Astrocyte (in vitro differentiated cells and primary cell): ENCODE results near the gene RGS19. TPM values are rescaled to one million over a fixed set of nuclear protein-coding genes. Genes with fewer than 3 reads are reported as not detected.

Source experiments
- DNase-seq: peaks from one replicate; pipeline ENCODE4 v3.0.0-alpha.2; 2010; ENCODE audit warnings: low read depth
- FAIRE-seq: peaks from 2 replicates; lab custom pipeline; 2011; peaks lifted over from hg19 to GRCh38; lab: Jason Lieb, UNC
- H2AFZ ChIP-seq: 2 replicates; pipeline ENCODE4 v1.6.0; 2012; ENCODE audit warnings: low read depth, low read length, inconsistent platforms
- H3K27ac ChIP-seq: 2 replicates; pipeline ENCODE4 v1.5.1; 2011; ENCODE audit warnings: low read depth, low read length, inconsistent platforms
- H3K27me3 ChIP-seq: 2 replicates; pipeline ENCODE4 v1.6.0; 2011; ENCODE audit warnings: low read length, inconsistent platforms; ENCODE audit not compliant: insufficient read depth
- H3K36me3 ChIP-seq: 2 replicates; pipeline ENCODE4 v1.5.1; 2011; ENCODE audit warnings: low read length, inconsistent platforms; ENCODE audit not compliant: insufficient read depth
- H3K4me1 ChIP-seq: 2 replicates; pipeline ENCODE4 v1.5.1; 2011; ENCODE audit warnings: low read length, inconsistent platforms; ENCODE audit not compliant: insufficient read depth
- H3K4me2 ChIP-seq: 2 replicates; pipeline ENCODE4 v1.6.0; 2012; ENCODE audit warnings: low read length, inconsistent platforms
- H3K4me3 ChIP-seq: 2 replicates; pipeline ENCODE4 v1.5.1; 2011; ENCODE audit warnings: low read depth, mild to moderate bottlenecking, low read length, inconsistent platforms; ENCODE audit not compliant: insufficient read depth
- H3K79me2 ChIP-seq: 2 replicates; pipeline ENCODE4 v1.6.0; 2012; ENCODE audit warnings: mild to moderate bottlenecking, low read length, inconsistent platforms; ENCODE audit not compliant: insufficient read depth
- H3K9ac ChIP-seq: 2 replicates; pipeline ENCODE4 v1.6.0; 2012; ENCODE audit warnings: mild to moderate bottlenecking, low read length, inconsistent platforms
- H3K9me3 ChIP-seq: 2 replicates; pipeline ENCODE4 v1.5.1; 2012; ENCODE audit warnings: low read depth, mild to moderate bottlenecking, low read length, inconsistent platforms; ENCODE audit not compliant: insufficient read depth
- H4K20me1 ChIP-seq: 2 replicates; pipeline ENCODE4 v1.6.0; 2012; ENCODE audit warnings: low read length, inconsistent platforms; ENCODE audit not compliant: insufficient read depth
- H3K27ac Mint-ChIP-seq: one replicate; pipeline ENCODE4 v1.8.0; 2021; ENCODE audit warnings: mild to moderate bottlenecking, mixed read lengths; ENCODE audit not compliant: unreplicated experiment
- H3K27me3 Mint-ChIP-seq: one replicate; pipeline ENCODE4 v1.8.0; 2021; ENCODE audit warnings: low read depth, mixed read lengths; ENCODE audit not compliant: unreplicated experiment
- H3K36me3 Mint-ChIP-seq: one replicate; pipeline ENCODE4 v1.8.0; 2021; ENCODE audit warnings: low read depth, mixed read lengths; ENCODE audit not compliant: unreplicated experiment
- H3K4me1 Mint-ChIP-seq: one replicate; pipeline ENCODE4 v1.8.0; 2021; ENCODE audit warnings: low read depth, mixed read lengths; ENCODE audit not compliant: unreplicated experiment
- H3K4me3 Mint-ChIP-seq: one replicate; pipeline ENCODE4 v1.8.0; 2021; ENCODE audit warnings: mild to moderate bottlenecking, moderate library complexity, mixed read lengths; ENCODE audit not compliant: unreplicated experiment
- H3K9me3 Mint-ChIP-seq: one replicate; pipeline ENCODE4 v1.8.0; 2021; ENCODE audit warnings: mild to moderate bottlenecking, mixed read lengths; ENCODE audit not compliant: unreplicated experiment
- EZH2 ChIP-seq: IDR thresholded peaks from 2 replicates; pipeline ENCODE4 v1.6.1; 2012; ENCODE audit warnings: mild to moderate bottlenecking, low read length, inconsistent platforms; ENCODE audit not compliant: insufficient read depth
- total RNA-seq: library from RNA; stranded (reverse); gene quantifications from 2 replicates; pipeline ENCODE4 v1.2.1, GENCODE V29; 2021
- TF ChIP-seq, protein P1 (sequence below): IDR thresholded peaks from 2 replicates; pipeline ENCODE4 v1.5.1; 2011; ENCODE audit warnings: low read depth, mild to moderate bottlenecking, inconsistent platforms, low read length, moderate library complexity; ENCODE audit not compliant: insufficient read depth

The RGS19 gene
- total RNA-seq, 1 donor from 2014 or later: 18.3 TPM

DNA sequence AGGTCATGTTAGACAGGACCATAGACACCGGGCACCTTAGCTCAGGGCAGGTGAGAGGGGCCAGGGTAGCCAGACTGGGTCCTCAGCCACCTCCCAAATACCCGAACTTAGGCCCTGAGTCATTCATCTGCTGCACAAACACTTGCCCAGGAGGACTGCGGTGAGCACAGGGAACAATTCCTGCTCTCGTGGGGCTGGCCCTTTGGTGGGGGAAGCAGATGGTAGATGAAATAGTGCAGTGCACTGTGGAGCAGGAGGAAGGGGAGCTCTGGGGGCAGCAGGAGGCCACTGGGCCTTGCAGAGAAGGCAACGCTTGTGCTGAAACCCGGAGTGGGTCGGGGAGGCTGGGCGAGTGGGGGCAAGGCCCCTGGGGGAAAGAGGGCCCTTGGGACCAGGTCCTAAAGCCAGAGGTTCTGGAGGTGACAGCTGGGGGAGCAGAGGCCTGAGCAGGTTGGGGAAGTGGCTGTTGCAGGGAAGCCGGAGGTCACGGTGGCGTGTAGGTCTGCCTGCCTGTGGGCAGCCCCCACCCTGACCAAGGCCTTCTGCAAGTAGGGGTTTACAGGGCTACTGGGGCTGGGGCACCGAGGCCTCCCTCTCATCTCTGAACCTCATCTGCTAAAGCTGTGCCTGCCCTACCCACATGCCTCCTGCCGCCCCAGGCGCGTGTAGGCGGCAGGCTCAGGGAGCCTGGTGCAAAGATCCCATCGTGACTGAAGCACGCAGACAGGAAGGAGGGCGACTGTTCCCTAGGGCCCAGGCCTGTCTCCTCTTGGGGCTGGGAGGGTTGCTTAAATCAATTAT, 32.7 kb upstream of the RGS19 start:
- H4K20me1 ChIP-seq: no peaks in the 10 kb centered on the region
- Mint-ChIP-seq H3K4me1 (peaks cover 4% of the 10 kb centered on the region), H3K36me3 (no peaks in the 10 kb centered on the region), H3K27me3 (peaks cover 55% of the 10 kb centered on the region), H3K27ac (peak overlapping the region; percentile 66), H3K9me3 (no peaks in the 10 kb centered on the region), H3K4me3 (no peak overlapping the region)
- no peak overlapping the region for H3K9ac ChIP-seq
- peaks cover 11% of the 10 kb centered on the region for H3K27me3 ChIP-seq
- H3K4me2 ChIP-seq: no peak overlapping the region
- H3K4me1 ChIP-seq: no peaks in the 10 kb centered on the region
- FAIRE-seq (no peak), DNase-seq (no peak)
- H3K9me3 ChIP-seq: no peaks in the 10 kb centered on the region
- no peak overlapping the region for H2AFZ ChIP-seq
- H3K4me3 ChIP-seq: no peak overlapping the region
- no peak overlapping the region for H3K27ac ChIP-seq
- no peaks in the 10 kb centered on the region for H3K79me2 ChIP-seq
- H3K36me3 ChIP-seq: no peaks in the 10 kb centered on the region
- TF ChIP-seq, protein P1, sequence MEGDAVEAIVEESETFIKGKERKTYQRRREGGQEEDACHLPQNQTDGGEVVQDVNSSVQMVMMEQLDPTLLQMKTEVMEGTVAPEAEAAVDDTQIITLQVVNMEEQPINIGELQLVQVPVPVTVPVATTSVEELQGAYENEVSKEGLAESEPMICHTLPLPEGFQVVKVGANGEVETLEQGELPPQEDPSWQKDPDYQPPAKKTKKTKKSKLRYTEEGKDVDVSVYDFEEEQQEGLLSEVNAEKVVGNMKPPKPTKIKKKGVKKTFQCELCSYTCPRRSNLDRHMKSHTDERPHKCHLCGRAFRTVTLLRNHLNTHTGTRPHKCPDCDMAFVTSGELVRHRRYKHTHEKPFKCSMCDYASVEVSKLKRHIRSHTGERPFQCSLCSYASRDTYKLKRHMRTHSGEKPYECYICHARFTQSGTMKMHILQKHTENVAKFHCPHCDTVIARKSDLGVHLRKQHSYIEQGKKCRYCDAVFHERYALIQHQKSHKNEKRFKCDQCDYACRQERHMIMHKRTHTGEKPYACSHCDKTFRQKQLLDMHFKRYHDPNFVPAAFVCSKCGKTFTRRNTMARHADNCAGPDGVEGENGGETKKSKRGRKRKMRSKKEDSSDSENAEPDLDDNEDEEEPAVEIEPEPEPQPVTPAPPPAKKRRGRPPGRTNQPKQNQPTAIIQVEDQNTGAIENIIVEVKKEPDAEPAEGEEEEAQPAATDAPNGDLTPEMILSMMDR: no peak
- TF ChIP-seq EZH2: no peak

GRCh38 chr20:64110411-64111068, 31.2 kb upstream of the RGS19 start:
- H3K9me3 Mint-ChIP-seq: no peaks in the 10 kb centered on the region

More at GRCh38 chr20:64110411-64111068, 31.2 kb upstream of the RGS19 start:
- Histone ChIP-seq H3K9me3 (no peaks in the 10 kb centered on the region), H3K79me2 (no peaks in the 10 kb centered on the region), H3K27ac (no peak overlapping the region), H2AFZ (no peak overlapping the region), H3K4me1 (no peaks in the 10 kb centered on the region), H3K27me3 (peaks cover 15% of the 10 kb centered on the region), H3K36me3 (no peaks in the 10 kb centered on the region), H3K9ac (no peak overlapping the region), H3K4me2 (no peak overlapping the region), H4K20me1 (no peaks in the 10 kb centered on the region), H3K4me3 (no peak overlapping the region)
- no peak for TF ChIP-seq EZH2
- TF ChIP-seq, protein P1: no peak
- no peak overlapping the region for H3K4me3 Mint-ChIP-seq
- H3K4me1 Mint-ChIP-seq: peaks cover 4% of the 10 kb centered on the region
- H3K27me3 Mint-ChIP-seq: peaks cover 64% of the 10 kb centered on the region
- no peaks in the 10 kb centered on the region for H3K36me3 Mint-ChIP-seq
- FAIRE-seq (no peak), DNase-seq (no peak)
- H3K27ac Mint-ChIP-seq: no peak overlapping the region
